PFSK-1 (cell line): ENCODE data around the gene TOX3.

ENCODE experiments used
- POLR2AphosphoS5 ChIP-seq: IDR thresholded peaks from 2 replicates; pipeline ENCODE4 v1.6.1; 2012; ENCODE audit warnings: low read depth, mild to moderate bottlenecking, control low read depth, low read length, moderate library complexity
- SIN3A ChIP-seq: IDR thresholded peaks from 2 replicates; pipeline ENCODE4 v1.6.1; 2012; ENCODE audit warnings: mild to moderate bottlenecking, low read length, moderate library complexity, borderline replicate concordance; ENCODE audit not compliant: insufficient read depth
- TAF1 ChIP-seq: IDR thresholded peaks from 2 replicates; pipeline ENCODE4 v1.6.1; 2012; ENCODE audit warnings: low read length, control low read depth, borderline replicate concordance; ENCODE audit not compliant: insufficient read depth

DNA sequence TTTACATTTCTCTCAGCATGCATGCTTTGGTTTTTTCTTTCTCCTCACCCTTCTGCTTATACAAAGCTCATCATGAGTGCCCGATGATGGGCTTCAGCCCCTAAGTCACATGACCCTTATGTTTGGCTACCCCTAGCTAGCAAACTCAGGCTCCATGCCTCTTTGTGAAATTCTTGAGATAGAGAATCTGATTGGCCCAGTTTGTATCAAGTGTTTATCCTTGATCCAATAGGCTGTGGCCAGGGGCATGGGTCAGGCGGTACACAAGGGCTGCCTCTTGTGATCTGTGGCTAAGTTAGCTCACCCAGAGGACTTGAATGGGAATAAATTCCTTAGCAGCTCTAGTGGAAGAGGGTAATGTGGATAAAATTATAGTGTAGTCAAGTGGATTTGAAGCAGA is 11.5 kb upstream of the TOX3 start:
- TF ChIP-seq SIN3A (no peak), POLR2AphosphoS5 (no peak), TAF1 (no peak)
